ENCODE measurements around the gene EMC9.
A peak's percentile ranks its signal among the peaks of the same experiment; 100 is the strongest.

The EMC9 gene

DNA sequence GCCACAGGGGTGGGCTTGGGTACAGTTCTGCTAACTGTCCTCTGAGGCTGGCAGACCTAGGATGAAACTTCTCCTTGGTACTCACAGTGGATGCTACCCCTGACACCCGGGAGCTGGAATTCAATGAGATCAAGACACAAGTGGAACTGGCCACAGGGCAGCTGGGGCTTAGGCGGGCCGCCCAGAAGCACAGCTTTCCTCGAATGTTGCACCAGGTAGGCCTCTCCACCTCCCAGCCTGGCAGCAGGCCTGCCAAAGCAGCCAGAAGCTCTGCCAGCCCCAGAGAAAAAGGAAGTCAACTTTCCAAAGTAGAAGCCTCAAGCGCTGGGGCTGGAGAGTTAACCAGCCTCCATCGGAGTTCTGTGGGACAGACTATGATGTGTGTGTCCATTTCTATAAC is 24.2 kb downstream of the EMC9 start:
- TF ChIP-seq, protein P1, sequence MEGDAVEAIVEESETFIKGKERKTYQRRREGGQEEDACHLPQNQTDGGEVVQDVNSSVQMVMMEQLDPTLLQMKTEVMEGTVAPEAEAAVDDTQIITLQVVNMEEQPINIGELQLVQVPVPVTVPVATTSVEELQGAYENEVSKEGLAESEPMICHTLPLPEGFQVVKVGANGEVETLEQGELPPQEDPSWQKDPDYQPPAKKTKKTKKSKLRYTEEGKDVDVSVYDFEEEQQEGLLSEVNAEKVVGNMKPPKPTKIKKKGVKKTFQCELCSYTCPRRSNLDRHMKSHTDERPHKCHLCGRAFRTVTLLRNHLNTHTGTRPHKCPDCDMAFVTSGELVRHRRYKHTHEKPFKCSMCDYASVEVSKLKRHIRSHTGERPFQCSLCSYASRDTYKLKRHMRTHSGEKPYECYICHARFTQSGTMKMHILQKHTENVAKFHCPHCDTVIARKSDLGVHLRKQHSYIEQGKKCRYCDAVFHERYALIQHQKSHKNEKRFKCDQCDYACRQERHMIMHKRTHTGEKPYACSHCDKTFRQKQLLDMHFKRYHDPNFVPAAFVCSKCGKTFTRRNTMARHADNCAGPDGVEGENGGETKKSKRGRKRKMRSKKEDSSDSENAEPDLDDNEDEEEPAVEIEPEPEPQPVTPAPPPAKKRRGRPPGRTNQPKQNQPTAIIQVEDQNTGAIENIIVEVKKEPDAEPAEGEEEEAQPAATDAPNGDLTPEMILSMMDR (IDR thresholded peaks at IDR 0.05; ENCODE audit: extremely low read depth, missing control alignments), result no peak
- no peak for DNase-seq (ENCODE audit: low spot score)

DNA sequence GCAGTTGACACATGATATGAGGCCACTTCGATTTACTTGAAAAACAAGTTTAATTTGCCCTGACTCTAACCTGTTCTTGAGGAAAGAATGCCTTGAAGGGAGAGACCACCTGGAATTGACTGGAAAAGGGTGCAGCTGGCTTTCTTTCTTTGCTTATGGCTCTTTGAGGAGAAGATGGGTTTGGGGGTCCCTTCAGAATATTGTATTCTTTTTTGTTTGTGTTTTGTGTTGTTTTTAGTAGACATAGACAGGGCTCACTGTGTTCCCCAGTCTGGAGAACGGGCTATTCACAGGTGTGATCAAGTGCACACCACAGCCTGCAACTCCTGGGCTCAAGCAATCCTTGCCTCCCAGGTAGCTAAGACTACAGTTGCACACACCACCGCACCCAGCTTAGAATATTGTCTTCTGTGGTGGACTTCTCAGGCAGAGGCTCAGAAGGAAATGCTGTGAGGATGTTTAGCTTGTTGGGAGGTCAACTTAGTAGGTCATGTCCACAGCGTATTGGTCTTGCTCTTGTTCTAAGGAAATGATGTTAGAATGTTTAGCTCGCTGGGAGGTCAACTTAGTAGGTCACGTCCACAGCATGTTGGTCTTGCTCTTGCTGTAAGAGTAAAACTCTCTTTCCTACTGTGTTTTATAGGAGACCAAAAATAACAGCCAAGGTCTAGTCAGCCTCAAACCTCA is 25.1 kb downstream of the EMC9 start:
- no peak for DNase-seq (ENCODE audit: low spot score)
- TF ChIP-seq, protein P1 (IDR thresholded peaks at IDR 0.05; ENCODE audit: extremely low read depth, missing control alignments), result no peak

DNA sequence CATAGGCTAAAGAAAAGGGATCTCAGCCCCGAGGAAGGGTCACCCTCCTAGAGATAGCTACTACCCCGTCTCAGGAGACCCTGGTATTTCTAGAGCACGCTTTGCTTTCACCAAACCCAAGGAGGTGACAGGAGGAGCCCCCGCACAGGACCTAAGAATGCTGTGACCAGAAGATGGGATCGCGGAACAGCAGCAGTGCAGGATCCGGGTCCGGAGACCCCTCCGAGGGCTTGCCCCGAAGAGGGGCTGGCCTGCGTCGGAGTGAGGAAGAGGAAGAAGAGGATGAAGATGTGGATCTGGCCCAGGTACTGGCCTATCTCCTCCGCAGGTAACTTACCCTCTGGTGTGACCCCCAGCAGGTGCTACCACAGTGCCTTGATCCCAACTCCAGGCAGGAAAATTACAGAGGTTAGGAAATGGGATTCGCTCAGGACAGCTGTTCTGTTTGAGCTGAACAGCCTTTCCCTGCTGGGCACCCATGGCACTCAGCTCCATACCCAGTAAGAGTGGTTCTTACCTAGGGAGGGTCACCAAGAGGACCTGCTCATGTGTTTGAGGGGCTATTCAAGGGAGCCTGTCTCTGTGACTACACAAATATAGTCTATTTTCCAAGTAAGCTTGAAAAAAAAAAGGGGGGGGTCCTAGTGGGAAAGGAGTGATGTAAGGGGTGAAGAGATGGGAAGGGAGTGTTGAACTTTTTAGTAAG is 25.8 kb downstream of the EMC9 start:
- DNase-seq (ENCODE audit: low spot score), result no peak
- TF ChIP-seq, protein P1 (IDR thresholded peaks at IDR 0.05; ENCODE audit: extremely low read depth, missing control alignments), result no peak

DNA sequence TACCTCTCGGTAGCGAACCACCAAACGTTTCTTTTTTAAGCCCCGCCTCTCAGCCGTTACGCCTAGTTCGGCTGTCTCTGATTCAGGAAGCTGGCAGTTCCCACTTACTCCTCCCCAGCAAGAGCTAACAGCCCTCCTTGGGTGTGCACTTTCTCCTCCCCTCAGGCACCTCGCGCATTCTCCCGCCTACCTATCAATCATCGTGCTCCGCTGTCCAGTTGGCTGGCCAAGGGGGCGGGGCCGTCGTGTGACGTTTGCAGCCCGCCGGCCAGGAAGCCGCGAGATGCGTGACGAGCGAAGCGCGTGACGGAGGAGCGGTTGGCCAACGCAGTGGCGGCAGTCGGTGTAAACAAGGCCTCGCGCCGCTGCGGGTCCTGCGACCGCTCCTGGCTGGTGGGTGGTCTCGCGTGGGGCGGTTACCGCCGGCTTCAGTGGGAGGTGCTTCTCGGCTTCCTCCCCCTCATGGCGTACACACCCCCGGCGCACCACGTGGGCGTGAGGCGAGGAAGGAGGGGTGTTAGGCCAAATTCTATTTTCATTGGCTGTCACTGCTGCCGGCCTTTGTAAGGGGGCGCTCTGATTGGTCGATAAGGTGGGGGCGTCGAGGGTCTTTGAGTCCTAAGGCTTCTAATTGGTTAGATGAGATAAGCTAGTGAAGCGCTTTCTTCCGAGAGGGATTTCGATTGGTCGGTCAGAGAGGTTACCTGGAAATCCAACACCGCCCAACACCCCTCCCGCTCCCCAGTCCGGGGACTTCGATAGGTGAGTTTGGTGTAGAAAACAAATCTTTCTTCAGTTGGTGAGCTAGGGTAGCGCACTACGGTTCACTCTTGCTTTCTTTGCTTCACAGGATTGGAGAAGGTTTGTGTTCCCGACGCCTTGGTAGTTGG is 26.6 kb downstream of the EMC9 start, which contains the start of the genes DCAF11 and NRL:
Gene DCAF11, plus strand, starts transcription at position 246 of the 890 bp plus-strand sequence. CDS start 818 bp downstream, outside the sequence.
Gene NRL, minus strand, starts transcription at position 418 of the 890 bp plus-strand sequence. CDS start 32,101 bp downstream, outside the sequence.
- DNase-seq (ENCODE audit: low spot score), result peak; percentile 97
- TF ChIP-seq, protein P1 (IDR thresholded peaks at IDR 0.05; ENCODE audit: extremely low read depth, missing control alignments), result no peak

DNA sequence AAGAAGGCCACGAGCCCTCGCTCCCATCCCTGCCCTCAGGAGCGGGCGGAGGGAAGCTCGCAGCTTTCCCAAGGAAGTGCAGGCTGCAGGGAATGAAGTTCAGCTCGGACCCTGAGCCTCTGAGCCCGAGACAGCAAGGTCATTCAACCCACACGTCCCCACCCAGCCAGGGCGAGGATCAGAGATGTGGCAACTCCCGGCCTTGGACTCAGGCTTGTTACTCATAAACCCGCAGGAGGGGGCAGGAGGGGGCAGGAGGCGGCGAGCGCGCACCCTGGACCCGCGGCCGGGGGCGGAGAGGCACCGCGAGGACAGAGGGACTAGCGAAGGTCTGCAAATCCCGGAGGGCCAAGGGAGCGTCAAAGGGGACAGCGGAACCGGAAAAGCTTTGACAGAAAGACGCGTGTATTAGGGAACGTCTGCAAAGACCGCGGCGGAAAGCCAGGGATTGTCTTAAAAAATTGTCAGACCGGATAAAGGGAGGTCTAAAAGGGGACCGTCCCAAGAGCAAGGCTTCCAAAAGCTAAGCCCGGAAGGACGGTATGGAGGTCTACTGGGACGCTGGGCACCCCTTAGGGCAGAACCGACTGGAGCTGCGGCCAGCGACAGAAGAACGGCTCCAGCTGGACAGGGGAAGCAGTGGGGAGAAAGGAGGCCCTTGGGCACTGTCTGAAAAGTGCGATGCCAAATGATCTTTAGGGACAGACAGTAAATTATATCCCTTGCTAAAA is 27.4 kb downstream of the EMC9 start:
- TF ChIP-seq, protein P1 (IDR thresholded peaks at IDR 0.05; ENCODE audit: extremely low read depth, missing control alignments), result no peak
- peak; percentile 79 for DNase-seq (ENCODE audit: low spot score)

DNA sequence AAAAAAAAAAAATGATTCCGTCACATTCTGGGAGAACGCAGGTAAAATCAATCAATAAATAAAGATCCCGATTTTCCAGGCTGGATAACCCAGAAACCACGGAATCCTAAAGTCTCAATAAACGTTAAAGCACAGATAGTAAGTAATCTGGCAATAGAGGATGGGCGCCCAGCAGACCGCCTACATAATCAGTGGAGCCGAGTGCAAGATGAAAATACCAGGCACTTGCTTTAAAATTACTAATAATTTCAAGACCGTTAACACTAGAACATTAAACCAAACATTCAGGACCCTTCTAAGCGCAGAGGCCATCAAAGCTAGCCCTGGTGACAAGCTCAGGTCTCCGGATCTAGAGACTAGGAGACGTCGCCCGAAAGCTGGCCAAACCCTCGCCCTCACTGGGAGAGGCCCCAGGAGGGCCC is 28.0 kb downstream of the EMC9 start:
- TF ChIP-seq, protein P1 (IDR thresholded peaks at IDR 0.05; ENCODE audit: extremely low read depth, missing control alignments), result no peak
- DNase-seq (ENCODE audit: low spot score), result no peak

Data from GM20000 (cell line).